ENCODE data around the gene EFHD2.
"Not testable (repeated sequence)": the region's sequence is repeated elsewhere in the genome, so short reads cannot be mapped to it uniquely, and the experiment has no call there.

Gene EFHD2

DNA sequence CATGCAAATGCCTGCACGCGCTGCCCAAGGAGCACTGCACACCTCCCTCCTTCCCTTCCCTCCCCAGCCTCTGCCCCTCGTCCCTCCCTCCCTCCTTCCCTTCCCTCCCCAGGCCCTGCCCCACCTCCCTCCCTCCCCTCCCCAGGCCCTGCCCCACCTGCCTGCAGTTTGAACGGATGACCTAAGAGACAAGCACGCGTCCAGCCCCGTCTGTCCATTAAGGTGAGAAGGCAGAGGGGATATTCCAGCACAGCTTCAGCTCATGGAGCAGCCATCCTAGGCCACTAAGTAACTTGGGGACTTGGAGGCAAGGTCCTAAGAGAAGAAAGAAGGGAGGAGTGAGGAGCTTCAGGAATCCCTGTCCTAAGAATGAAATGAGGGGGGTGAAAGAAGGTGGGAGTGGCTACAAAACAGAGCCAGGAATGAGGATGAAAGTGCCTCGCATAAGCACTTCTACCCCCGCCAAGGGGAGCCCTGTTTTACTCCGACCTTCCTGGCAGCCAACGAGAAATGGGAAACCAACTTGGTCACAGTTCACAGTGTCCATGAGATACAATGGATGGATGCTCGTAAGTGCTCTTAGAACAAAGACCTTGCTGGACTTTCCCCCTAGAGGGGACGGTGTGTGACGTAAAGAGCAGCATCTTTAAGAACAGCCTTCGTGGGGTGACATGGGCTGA lies 21.3 kb upstream of the EFHD2 start:
- DNase-seq (ENCODE audit: low read depth in 2 of 2) = no peak

DNA sequence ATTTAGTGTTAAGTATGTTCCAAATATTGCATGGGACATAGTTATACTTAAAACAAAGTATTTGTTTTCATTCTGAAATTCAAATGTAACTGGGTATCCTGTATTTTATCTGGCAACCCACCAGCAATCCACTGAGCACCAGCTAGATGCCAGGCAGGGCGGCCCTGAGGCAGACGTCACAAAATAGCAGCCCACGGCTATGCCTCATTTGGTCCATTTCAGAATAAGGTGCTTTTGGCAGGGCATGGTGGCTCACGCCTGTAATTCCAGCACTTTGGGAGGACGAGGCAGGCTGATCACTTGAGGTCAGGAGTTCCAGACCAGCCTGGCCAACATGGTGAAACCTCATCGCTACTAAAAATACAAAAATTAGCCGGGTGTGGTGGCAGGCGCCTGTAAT lies 19.9 kb upstream of the EFHD2 start:
- DNase-seq (ENCODE audit: low read depth in 2 of 2) = not testable (repeated sequence)

DNA sequence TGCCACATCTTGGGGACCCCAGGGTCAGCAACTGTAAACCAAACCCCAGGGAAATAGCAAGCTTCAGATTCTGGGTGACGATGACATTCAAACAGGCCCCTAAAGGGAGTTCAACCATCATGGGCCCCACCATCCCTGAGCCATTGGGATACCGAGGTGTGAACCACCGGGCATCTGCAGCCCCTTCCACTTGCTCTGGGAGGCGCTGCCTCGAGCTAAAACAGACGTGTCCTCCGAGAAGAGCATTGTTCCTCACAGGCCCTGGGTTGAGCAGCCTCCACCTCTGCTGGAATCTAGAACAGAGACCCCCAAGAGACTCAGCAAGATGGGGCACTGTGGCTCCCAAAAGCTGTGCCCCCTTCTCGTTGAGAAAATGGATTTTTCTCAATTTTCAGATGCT lies 19.0 kb upstream of the EFHD2 start:
- DNase-seq (ENCODE audit: low read depth in 2 of 2) = no peak

DNA sequence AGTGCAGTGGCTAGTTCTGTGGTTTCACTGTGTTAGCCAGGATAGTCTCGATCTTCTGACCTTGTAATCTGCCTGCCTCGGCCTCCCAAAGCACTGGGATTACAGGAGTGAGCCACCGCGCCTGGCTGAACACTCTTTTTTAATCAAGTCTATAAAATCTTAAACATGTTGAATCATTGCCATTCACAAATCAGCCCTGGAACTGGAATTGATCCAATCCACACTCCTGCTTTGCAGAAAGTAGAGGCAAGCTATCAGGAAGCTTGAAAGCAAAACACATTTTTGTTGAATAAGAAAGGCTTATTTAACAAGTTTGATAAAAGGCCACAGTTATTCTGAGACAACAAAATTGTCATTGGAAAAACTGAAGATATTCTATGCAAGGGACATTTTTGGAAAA lies 18.3 kb upstream of the EFHD2 start:
- no peak for DNase-seq (ENCODE audit: low read depth in 2 of 2)

DNA sequence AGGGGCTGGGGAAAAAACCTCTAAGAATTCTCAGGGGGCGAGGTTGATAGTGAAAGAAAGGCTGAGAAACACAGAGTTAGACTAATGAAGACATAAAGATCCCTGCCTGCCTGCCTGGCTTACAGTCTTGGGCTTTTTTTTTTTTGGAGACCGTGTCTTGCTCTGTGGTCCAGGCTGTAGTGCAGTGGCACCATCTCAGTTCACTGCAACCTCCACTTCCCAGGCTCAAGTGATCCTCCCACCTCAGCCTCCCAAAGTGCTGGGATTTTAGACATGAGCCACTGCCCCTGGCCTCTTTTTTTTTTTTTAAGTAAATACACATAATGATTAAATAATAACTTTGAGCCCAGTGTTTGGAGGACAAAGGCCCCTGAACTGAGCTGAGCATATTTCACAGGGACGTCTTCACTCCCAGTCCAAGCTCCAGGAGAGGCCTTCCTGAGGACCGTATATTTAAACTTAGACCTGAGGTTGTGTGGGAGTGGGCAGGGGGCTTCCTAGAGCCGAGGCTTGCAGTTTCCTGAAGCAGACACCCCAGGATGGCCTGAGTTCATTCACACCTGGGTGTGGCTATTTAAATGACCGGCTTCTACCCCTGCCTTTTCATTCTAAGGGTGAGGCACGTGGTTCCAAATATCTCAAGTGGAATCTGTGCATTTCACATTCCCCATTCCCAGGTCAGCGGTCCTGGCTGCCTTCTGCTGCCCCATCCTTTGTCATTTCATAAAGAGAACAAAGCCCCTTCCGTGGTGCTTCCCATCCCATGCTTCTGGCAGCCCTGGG lies 16.0 kb upstream of the EFHD2 start:
- no peak for DNase-seq (ENCODE audit: low read depth in 2 of 2)

DNA sequence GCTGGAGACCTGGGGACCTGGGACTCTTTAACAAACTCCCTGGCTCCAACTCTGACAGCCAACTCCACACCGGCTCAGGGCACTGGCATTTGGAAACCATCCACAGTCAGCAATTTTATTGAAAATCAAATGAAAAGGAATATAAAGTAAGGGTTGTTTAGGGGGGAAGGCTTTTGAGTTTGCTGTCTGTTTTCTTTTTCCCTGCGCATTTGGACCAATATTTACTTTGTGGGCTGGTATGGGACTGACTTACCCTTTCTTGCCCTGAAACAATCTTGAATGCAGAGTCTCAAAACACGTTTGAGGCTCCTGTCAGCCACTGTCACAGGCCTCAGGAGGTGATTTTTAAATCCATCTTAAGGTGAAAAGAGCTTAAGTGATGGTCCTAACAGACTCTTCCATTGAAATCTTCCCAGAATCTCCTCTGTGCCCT lies 15.4 kb upstream of the EFHD2 start:
- DNase-seq (ENCODE audit: low read depth in 2 of 2) = no peak

DNA sequence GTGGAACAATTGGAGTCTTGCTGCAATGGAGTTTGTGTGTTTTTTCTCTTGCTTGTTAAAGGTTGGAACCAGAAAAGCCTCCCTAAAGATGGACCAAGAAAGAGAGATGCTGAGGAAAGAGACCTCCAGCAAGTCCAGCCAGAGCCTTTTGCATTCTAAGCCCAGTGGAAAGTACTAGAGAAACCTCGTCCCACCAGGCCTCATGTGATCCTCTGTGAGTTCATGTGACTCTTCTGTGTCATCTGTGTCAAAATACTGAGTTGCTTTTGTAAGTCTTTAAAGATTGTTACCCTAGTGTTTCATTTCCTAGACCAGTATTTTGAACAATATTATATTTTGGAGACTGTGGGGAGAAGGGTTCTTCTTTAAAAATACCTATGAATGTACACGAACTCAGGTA lies 12.5 kb upstream of the EFHD2 start:
- DNase-seq (ENCODE audit: low read depth in 2 of 2) = no peak

DNA sequence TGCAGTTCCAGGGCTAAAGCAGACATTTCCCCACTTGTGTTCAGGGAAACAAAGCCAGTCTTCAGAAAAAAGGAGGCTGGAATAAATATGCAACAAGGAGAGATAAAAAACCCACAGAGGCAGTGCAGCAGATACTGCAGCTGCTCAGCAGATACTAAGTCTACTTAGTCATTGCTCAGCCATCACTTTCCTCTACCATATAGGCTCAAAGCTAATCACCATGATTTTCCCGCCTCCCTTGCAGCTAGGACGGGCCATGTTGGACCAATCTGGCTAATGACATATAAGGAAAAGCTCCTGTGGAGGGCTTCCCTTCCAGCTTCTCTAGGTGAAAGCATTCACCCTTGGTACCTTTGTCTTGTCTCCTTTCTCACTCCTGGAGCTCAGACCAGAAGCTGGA lies 10.0 kb upstream of the EFHD2 start:
- no peak for DNase-seq (ENCODE audit: low read depth in 2 of 2)

DNA sequence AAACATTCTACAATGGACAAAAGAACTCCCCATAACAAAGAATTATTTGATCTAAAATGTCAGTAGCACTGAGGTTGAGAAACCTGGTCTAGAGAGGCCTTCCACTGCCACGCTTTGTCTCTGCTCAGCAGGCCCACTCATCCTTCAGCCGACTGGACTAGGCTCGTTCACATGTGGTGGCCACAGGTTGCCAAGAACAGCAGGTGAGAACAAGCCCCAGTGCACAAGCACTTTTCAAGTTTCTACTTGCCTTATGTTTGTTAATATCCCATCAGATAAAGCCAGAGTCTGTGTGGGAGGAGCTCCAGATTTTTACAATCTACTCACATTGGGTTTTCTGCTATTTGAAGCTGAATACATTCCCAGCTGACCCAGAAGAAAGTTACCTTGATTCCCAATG lies 9.1 kb upstream of the EFHD2 start:
- no peak for DNase-seq (ENCODE audit: low read depth in 2 of 2)

DNA sequence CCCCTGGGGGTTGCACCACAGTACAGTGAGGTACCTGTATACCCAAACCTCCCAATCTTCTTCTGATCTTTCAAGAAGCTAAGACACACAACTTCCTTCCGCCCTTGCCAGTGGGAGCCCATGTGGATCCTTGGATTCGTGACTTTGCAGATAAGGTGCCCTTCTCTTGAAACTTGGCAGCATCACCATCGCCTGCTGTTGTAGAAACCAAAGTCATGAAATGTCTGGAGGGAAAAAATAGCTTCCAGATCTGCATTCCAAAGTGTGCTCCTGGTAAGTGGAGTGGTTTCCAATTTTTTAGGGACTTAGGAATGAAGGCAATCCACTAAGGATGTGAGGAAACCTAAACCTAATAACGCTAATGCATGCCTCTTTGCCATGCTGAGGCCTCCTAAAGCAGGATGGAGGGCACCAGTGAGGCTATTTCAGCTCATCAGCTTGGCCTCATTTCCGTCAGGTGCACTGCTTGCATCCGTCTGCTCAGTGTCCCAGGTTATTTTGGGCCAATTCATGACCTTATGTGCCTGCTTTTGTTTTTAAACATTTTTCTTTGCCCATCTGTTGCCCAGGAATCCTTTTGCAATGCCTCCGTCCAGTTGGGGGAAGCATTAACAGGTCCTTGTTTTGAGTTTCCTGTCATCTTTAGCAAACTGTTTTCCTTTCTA lies 8.2 kb upstream of the EFHD2 start:
- no peak for DNase-seq (ENCODE audit: low read depth in 2 of 2)

DNA sequence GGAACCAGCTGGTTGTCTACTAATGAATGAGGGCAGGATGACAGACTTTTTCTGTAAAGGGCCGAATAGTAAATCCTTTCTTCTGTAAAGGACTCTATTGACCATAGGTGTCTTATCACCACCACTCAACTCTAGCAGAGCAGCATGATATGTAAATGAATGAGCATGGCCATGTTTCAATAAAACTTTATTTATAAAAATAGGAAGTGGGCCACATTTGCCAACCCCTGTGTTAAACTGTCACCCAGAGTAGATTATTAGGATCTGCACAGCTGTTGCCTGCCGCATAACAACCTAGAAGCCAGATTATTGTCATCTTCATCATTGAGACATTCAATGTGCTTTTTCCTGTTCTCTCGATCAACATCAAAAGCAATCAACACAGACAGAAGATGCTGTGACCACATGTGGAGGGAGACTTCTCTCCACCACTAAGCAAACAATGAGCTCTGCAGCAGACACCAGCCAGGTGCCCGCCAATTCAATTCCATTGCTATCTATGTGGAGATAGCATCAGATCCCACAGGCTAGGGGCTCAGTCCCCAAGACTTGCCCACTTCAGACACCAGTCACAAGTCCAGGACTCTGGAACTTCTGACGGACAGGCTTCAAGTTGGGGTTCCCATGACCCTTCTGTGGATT lies 6.8 kb upstream of the EFHD2 start:
- no peak for DNase-seq (ENCODE audit: low read depth in 2 of 2)

DNA sequence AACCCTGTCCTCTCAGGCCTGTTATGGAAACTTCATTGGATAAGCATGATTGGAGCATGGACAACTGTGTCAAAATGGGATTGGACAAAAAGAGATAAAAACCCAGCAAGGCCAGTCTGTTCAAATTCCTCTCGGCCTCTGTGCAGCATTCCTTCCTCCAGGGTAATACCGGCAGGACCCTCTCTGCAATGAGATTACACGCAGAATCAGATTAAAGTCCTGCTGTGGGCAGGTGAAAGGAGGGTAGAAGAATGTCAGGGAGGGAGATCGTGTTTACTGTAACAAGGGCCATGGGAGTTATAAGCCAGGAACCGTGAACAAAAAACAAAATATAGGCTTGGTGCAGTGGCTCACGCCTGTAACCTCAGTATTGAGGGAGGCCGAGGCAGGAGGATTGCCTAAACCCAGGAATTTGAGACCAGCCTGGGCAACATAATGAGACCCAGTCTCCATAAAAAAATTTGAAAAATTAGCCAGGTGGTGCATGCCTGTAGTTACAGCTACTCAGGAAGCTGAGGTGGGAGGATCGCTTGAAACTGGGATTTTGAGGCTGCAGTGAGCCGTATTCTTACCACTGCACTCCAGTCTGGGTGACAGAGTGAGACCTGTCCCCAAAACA lies 5.6 kb upstream of the EFHD2 start:
- no peak for DNase-seq (ENCODE audit: low read depth in 2 of 2)

DNA sequence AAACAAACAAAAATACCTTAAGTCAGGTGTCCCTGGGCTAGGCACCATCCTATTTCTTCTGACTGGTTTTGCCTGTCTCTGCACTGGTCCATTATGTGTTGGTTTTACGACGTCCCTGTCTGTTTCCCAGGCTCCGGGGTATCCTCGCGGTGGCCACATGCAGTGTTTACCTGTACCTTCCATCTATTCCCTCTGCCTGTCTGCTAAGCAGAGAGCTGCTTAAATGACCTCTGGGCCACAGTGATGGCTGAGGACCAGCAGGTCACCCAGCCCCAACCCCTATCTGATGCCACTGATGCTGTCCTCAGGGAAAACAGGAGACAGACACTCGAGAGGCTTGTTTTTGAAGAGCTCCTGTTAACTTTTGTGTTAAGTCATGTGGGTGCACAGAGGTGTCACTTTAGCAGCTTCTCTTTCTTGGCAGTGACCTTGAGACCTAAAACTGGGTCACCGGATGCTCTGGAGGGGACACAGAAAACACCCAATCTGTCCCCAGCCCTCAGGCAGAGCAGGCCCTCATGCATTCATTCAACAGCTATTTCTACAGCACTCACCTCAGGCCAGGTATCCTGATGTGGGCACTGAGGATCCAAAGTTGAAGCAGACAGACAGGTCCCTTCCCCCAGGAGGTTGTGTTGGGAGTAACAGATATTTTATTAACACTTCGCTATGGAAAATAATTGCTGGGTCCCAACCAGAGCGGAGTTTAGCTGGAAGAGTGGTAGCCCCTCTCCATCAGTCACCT lies 4.4 kb upstream of the EFHD2 start:
- DNase-seq (ENCODE audit: low read depth in 2 of 2) = no peak

DNA sequence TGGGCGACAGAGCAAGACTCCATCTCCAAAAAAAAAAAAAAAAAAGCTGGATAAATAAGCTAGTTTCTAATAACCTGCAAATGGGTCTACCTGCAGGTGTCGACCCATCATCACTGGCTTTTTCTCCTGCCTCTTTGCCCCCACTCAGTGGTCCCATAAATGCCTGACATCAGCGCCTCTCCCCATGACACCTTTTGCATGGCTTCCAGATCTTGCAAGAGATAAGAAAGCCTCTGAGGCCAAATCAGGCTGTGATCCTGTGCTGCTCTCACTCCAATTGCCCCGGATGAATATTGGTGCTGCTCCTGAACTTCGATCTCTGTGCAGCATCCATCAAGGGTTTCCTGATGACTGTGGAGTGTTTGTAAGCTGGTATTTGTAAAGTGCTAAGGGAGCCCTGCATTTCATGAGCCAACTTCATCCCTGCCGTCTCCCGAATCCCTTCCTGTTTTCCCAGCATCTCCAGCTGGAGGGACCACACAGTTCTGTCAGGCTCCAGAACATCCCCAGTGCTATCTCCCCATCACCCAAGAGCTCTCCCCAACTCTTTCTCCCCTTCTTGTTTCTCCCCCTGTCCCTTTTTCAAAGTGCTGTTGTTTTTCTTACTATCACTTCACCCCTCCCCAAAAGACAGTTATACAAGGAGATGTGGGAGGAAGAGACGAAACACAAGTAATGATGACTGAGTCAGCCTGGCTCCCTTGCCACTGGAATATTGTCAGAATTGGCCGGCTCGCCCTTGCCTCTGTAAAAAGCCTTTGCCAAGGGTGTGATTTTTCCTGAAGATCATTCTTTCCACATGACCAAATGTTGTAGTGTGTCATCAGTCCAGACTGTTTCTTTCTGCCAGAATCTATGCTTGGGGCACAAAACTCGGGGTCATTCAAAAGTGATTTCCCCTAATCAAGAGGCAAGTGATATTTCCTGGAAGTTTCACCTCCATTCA lies 2.8 kb upstream of the EFHD2 start:
- no peak for DNase-seq (ENCODE audit: low read depth in 2 of 2)

DNA sequence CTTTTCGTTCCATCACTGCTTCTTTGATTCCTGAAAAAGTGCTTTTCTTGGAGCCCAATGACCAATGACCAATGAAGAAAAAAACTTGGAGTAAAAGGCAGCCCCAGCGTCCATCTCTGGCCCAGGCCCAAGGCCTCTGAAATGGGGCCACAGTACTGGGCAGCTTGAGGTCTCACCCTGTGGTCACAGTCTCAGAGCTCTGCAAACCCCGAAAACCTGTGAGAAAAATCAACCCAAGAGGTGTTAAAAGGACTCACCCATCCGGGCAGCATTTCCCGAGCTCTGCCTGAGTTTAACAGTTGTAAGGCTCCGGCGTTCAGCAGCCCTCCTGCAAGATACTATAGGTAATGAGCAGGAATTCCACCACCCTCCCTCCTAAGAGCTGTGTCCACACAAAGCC lies 2.1 kb upstream of the EFHD2 start:
- DNase-seq (ENCODE audit: low read depth in 2 of 2) = no peak

DNA sequence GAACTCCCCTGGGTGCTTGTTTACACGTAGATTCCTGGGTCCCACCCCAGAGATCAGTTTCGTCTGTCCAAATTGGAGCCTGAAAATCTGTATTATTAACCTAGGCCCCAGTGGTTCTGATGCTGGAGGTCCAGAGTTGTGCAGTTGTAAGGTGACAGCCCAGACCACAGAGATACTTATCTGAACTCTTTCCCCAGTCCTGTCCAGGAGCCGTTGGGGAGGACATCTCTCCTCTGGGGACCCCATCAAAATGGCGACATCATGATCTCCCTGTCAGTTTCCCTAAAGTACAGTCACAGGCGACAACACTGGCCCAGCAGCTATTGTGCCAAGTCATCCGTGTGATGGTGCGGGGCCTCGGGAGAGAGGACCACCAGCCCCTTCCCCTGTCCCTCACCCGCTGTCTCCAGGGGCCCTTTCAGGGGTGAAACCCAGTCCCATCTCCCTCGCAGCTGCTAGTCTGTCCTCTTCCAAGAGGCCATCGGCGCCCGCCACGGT lies 749 bp upstream of the EFHD2 start:
- no peak for DNase-seq (ENCODE audit: low read depth in 2 of 2)

DNA sequence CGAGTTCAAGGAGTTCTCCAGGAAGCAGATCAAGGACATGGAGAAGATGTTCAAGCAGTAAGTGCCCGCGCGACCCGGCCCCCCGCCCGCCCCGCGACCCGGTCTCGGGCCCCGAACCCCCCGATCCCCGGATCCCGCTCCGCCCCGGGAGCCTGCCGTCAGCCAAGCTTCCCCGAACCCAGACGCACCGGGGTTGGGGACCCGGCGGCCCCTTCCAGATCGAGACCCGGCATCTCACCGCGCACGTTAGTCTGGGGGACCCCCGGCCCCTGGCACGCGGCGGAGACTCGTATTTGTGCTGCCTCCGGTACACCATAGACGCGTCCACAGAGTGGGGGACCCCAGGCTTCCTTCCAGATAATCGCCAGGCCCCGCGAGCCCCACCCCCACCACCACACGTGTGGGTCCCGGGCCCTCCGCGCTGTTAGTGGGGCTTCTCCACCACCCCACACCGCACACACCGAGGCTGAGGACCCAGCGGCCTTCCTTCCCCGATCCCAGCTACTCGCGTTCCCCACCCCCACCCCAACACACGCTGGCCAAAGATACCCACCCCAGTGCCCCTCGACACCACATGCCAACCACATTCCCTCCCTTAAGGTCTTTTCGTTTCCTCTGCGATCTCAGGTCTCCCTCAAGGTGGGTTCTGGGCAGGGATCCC lies 665 bp downstream of the EFHD2 start:
- DNase-seq (ENCODE audit: low read depth in 2 of 2) = no peak

DNA sequence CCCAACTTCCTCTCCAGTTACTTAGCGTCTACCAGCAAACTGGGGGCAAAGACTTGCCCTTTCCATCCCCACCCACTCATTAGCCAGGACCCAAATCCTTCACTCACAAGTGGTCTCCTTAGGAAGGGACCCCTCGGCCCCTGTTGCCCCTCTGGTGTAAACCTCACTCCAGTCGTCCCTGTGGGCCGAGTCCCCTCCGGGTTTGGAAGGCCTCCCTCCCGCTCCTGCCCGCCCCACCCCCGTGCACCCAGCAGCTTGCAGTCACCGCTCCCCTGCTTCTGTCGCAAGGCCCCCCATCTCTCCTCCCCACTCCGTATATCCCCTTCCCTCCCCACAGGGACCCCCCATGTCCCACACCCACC lies 1.2 kb downstream of the EFHD2 start:
- DNase-seq (ENCODE audit: low read depth in 2 of 2) = no peak

DNA sequence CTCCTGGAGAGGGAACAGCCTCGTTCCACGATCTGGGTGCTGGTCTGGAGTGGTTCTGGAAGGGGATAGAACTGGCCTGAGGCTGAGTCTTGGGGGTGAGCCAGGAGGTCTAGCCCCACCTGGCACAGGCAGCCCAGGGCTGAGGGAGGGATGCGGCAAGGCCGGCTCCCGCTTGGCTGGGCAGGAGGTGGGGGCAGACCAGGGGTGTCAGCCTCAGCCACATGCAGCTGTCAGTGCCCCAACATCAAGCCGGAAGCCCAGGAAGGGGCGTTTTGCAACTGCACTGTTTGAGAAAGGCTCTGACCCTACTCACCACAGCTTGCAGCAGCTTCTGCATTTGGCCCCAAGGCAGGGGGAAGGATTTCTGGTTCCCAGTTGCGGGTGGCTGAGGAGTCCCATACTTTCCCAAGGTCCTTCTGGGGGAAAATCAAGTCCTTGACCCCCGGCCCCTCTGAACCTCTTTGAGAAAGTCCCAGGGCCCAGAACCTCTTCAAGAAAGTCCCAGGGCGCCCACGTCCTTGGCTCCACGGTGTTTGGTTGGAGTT lies 2.0 kb downstream of the EFHD2 start:
- DNase-seq (ENCODE audit: low read depth in 2 of 2) = no peak

Data from stimulated activated CD4-positive, alpha-beta T cell treated with anti-CD3 and anti-CD28 coated beads, Interleukin-1b, Interleukin-23, amount 100 ng/mL, for 4 hours (primary cell).